GM19397 (cell line): ENCODE results near the gene POC1A.

Source experiments
- ATAC-seq: cut with Tn5 transposase; IDR thresholded peaks from one replicate; pipeline ENCODE4 v1.9.1; 2021; ENCODE audit warnings: mild to moderate bottlenecking, moderate library complexity; ENCODE audit not compliant: unreplicated experiment

The POC1A gene

DNA sequence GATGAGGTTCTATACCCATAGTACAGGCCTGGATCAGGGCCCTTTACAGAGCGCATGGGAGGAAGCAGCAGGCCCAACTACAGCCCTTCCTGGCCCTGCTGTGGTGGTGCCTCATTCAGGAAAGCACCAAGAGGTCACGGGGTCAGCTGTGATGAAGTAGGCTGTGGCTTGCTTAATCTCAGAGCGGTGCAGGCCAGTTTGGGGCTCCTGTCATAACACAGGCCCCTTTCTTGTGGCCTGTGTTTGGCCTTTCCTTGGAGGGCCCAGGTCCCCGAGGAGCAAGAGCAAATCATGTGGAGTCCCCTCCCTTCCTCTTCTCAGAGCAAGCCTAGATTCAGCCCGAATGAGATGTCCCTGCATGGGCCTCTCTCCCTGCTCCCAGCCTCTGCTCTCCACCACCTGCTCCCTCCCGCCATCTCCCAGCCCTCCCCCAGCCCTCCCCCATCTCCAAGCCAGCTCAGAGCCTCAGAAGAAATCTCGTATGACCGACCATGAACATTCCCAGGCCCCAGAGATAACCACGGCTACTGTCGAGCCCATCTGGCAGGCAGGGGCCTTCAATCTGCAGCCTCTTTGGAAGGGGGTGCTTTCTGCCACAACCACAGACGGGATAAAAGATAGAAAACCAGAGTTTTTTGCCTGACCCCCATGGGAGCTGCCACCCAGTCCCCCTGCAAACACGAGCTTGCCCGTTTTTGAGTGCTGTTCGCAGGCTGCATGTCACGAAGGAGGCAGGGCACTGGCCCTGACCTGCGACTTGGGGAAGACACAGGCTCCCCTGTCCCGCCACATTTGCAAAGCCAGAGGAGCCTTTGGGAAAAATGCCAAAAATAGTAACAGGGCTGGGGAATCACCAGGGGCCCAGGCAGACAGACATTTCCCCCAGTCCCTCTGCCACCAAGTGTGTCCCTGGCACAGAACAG, 65.5 kb downstream of the POC1A start:
- no peak for ATAC-seq

DNA sequence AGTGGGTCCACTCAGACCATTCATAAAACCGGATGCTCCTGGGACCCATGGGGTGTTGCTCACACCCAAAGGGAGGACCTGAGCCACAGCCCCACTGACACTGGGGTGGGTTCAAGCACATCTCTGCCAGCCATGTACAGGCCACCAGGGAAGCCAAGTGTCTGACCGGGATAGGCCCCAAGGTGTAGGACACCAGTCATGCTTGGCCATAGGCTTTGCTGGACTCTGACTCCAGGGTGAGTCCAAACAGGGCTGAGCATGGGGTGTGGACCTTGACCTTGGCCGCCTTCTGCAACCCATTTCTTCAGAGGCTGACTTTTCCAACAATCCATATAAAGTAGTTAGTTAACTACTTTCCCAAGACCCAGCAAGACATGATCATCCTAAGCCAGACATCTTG, 66.5 kb downstream of the POC1A start:
- ATAC-seq: no peak

DNA sequence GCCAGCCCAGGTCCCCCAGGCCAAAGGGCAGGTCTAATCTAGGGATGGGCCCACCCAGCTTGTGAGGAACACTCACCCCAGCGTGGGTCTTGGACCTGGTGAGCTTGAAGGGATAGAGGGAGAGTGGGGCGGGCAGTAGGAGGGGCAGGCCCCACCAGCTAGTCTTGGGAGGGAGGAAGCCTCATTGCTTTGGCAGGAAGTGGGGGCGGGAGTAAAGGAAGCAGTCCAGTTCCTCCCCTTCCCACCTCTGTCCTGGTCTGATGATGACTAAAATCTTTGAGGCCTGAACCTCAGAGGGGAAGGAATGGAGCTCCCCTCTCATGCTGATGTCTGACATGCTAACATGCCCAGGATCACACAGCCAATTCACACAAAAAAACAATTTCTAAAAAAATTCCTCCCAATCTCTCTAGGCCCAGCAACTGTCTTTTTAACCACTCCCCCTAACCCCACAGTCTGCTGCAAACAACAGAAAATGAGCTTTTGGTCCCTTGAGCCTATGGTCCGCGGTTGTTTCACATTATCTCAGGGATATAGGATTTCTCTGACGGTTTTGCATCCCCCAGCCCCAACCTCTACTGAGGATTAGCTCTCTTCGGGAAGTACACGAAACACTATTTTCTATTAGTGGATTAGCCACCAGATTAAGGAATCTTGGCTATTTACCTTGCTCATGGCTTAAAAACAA, 67.1 kb downstream of the POC1A start:
- no peak for ATAC-seq

DNA sequence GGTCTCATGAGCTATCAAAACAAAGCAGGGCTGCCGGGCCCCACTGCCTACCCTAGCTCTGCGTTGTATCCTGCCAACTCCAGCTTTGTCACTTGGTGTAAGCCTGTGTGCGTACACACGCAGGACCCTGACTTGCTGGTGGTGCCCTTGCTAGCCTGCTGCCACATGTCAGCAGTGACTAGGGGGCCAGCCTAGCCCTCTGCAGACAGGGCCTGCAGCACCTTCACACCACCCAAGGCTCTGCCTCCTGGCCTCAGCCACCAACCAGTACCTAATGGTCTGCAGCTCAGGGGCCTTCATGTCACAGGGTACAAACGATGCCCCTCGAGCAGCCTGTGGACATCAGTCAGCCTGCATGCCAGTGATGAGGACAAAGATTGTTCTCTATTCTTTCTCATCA, 67.8 kb downstream of the POC1A start:
- no peak for ATAC-seq

DNA sequence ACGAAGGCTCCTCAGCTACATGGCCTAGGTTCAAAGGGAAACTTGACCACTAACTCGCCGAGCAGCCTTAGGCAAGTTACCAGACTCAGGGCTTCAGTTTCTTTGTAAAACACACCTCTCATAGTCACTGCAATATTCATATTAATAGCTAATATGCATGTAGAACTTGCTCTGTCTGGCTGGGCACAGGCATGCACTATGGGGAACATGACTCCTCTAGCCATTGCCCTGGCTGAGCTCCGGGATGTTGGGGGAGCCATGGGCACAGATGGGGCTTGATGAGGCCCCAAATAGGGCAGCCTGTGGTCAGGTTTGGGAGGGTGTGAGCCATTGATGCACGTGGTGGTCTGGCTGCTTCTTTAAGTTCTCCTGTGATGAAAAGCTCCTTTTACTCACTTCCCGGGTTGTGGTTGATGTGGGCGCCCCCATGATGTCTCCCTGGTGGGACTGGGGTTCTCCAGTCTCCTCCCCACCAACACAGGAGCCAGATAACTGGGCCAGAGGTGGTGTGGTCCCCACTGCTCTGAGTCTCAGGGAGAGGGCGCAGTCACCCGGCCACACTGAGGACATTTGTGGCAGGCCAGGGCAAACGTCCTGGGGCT, 68.4 kb downstream of the POC1A start:
- no peak for ATAC-seq

DNA sequence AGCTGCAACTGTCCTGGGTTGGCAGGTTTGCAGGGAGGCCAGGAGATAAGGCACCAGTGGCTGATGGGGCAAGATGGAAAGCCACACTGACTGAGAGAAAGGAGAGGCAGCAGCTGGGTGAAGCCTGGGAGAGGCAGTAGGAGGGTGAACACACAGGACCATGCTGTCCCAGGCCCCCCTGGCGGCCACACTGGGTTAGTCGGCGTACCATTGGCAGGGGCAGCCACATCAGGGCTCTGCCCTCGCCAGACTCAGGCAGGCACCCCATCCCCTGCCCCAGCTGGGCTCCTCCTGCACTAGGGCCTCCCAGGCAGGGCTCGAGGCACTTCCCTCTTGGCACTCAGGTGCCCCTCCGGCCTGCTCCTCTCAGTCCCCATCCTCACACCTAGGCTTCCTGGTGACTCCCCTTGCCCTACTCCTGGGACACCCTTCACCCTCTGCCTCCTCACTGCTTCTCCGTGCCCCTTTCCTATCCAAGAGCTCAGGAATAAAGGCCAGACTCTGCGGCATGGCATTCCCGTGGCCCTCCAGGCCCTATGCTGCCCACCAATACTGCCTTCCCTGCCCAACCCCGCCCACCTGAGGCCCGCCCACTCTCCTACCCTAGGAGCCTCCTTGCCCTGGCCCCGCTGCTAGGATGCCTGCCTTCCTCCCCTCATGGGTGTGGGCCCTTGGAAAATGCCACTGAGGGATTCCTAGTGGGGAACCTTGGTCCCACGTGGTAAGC, 69.1 kb downstream of the POC1A start:
- ATAC-seq: no peak

DNA sequence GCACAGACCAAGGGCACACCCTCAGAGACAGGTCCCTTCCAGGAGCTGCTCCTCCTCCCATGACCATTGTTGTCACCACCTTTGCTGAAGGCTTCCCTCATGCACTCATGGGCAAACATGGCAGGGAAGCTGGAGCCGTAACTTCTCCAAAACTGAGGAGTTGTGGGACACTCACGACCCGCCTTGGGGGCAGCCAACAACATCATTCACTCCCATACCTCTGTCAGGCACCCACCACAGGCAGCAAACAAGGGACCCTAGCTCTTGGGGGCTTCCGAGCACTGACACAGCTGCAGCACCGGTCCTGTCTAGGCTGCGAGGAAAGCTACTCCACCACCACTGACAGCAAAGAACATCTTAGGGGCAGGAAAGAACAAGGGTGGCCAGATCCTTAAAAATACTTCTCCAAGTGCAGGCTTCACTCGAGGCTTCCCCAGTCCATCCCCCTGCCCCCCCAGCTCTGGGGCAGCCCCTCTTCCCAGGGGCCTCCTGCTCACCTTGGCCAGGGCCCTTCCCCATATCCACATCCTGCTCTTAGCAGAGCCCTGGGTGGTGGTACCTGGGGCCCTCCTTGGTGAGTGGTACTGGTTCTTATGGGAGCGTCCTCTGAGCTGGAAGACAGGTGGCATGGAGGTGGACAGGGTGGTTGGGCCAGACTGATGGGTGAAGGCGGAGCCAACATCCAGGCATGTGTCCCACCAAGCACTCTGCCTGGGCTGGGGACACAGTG, 69.8 kb downstream of the POC1A start:
- no peak for ATAC-seq

DNA sequence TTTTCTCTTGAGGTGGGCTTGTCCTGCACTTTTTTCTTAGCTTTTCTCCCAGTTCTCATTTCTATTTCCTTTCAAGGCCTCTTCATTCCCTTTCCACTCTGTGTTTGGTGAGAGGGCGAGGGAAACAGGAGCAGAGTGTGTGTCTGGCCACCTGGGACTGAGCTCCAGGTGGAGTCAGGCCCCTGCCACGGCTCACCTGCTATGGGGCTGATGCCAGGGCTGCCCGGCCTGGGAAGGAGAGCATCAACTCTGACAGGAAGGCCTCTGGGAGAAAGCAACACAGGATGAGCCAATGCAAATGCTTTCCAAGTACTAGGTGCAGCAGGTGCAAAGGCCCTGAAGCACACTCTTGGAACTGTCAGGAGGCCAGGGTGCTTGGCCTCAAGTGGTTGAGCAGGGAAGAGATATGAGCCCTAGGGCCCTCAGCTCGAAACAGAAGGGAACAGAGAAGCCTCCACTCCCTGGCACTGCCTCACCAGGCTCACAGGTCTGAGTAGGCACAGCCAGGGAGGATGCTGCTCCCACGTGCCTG, 70.6 kb downstream of the POC1A start:
- no peak for ATAC-seq

DNA sequence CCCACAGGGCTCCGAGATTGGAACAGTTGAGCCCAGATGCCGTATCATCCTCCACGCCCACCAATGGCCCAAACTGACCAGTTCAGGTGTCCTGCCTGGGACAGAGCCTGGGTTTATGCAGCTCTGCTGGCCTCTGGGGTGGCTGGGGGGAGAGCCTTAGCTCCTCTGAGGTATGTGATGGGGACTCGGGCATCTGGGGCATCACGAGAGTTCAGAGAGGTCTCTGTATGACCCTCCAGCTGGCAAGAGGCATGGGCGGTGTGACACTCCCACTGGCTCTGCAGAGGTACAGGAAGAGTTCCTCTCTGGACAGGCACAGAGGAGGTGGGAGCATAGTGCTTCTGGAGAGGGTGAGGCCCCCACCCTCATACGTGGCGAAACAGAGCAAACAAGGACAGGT, 71.3 kb downstream of the POC1A start:
- no peak for ATAC-seq

DNA sequence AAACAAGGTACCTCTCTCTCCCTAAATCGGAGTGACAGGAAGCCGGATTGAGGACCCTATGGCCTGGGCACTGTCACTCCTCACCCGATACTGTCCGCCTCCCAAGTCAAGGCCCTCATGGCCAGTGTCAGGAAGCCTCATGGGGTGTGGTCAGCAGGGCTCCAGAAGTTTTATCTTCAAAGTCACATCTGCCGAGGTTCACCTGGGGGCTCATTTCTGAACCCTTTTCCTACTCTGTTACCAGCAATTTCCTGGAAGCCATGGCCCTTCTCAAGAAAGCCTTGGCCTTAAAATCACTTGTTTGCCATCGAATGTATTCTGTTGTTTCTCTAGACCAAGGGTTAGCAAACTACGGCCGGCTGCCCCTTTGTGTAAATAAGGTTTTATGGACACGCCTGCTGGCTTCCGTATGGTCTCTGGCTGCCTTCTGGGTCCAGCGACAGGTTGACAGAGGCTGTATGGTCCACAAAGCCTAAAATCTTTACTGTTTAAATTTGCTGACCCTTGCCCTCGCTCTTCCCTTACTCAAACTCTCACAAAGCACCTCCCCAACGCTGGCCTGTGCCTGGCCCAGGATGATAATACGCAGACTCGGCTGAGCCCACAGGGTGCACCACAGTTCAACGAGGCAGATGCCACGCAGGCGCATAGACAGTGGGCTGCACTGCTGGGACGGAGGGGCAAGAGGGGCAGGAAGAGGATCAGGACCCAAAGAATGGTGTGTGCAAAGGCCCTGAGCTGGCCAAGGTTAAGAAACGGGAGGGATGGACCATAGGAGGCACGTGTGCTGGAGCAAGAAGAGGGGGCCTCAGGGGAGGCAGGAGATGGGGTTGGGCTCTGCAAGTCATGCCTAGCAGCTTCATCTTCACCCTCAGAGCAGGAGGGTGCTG, 73.1 kb downstream of the POC1A start:
- no peak for ATAC-seq

DNA sequence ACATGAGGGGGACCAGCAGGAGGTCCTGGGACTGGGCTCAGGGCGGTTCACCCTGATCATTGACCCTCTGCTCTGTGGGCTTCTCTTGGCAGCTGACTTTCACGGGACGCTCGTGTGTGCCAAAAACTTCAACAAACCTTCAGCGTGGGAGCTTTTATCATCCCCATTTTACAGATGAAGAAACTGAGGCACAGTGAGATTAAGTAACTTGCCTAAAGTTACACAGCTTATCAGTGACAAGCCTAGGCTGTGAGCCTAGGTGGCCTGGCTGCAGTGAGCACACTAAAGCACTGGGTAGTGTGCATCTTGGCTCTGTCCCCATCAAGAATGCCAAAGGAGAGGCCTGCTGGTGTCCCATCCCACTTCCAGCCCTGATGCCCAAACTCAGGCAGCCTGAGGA, 74.3 kb downstream of the POC1A start:
- ATAC-seq: no peak

DNA sequence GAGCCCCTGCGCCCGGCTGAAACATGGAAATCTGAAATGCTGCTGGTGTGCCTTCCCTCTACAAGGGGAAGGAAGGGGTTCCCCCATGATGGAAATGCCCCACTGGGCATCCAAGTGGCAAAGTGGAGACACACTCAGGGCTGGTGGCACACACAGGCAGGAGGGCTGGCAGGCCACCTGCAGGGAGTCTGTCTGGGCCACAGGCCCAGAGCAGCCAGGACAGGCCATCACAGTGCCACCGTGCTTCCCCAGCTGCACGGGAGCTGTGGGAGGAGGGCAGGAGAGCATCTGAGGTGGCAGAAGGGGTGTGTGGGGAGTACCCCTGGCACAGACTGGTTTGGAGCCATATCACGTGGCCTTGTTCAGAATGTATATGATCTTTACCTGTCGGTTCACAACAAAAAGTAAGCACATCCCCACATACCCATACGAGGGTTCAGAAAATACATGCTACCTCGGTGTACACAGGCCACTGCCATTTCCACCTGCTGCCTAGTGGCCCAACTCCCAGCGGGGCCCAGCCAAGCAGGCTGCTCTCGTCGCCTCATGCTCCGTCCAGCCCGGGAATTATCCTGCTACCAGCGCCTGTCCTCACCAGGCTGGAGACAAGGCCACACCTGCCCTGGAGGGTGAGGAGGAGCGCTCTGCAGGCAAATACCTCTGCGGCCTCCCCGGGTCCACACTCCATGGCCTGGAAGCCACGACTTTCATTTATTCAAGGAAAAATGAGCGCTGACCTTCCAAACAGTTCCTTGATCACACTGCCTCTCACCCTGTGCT, 75.3 kb downstream of the POC1A start:
- ATAC-seq: no peak

DNA sequence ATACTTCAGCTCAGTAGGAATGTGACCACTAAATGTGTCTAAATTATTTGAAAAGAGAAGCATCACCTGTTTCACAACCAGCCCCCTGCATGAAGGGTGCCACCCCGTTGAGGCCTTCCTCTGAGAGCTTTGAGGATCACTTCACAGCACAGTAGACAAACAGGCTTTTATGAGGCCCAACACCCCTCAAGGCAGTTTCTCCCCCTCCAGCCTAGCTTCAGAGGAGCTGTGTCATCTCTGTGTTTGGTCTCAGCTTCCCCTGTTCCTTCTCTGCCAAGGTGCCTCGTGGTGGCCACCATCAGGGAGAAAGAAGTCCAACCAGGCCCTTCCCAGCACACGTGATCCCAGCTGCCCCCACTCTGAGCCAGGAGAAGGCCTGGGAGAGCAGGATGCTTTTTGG, 76.3 kb downstream of the POC1A start:
- ATAC-seq: no peak

DNA sequence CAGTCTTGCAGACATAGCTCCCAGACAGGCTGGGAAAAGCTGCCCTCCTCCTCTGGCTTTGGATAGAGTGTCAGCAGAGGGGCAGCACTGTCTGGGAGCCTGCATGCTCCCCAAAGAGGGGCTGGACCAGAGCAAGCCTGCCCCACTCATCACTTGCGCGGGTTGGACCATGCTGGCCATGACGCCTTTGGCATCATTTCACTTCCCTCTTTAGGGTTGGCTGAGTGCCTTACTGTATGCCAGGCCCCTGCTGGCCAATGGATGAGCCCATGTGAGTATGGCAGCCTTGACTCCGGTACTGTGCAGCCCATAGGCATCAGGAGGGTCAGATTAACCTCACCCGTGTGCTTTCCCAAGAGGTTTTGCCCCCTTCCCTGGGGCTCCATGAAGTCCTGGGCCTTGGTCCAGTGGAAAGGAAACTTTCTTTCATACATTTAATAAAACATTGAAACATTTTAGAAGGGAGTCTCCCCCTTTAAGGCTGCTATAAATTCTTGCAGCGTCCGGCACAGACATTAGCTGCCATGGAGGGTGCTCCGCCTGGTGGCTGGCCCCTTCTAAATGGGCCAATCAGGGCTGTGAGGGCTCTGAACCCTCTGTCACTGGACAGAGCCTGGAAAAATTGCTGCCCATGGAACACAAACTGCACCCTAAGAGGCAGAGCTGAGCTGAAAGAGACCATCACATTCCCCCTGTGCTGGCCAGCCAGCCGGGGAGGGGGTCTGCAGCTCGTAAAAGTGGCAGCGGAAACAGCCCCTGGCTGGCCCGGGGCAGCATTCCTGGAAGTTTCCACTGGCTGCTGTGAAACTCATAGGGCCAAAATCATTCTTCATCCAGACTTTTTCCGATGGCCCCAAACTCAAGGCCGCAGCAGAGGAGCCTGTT, 77.1 kb downstream of the POC1A start:
- ATAC-seq: no peak

DNA sequence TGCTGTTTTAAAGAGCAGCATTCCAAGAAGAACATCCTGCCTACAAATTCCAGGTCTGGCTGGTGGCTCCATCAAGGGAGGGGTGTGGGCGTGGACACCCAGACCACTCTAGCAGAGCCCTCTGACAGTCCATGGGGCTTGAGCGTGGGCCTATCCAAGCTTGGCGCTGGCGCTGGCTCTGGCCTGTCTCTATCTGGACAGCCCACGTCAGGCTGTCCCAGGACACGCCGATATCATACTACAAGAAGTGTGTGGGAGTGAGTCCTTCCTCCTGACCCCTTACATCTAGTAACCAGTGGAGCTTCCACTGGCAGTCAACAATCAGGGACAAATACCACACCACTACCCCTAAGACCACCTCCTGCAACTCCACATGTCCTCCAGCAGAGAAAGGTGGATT, 80.7 kb downstream of the POC1A start:
- ATAC-seq: no peak

DNA sequence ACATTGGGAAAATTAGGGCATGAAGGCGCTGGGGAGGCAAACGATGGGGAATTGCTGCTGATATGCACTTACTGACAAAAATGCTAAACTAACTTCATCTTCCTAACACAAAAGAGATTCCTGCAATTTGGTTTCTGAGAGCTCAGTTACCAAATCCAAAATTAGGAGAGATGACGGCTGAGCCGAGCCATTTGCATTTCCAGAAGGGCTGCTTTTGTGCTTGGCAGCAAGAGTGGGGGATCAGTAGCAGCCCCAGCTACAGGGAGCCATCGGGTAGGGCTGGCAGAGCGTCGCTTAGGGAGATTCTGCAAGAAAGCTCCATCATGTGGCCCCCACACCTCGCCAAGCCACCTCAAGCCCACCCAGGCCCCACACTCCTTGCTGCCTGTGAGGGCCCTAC, 81.8 kb downstream of the POC1A start:
- ATAC-seq: no peak

DNA sequence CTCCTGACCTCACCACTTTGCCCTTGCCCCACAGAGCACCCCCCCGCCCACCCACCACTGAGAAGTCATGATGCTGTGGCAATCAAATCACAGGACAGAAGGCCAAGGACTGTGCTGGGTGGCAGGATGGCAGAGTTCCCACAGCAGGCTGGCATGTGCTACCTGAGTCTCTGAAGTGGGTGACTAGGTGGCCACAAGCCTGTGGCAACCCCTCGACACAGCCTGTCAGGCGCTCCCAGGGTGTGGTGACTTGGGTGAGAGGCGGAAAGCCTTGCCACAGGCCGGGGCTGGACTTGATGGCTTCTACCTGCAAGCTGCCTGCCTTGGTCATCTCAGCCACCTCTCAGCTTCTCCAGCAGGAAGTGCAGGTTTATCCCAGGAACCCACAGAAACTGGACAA, 82.2 kb downstream of the POC1A start:
- ATAC-seq: no peak
